H1 (cell line): ENCODE results near the gene GRIK4. TPM values are rescaled to one million over a fixed set of nuclear protein-coding genes. Genes with fewer than 3 reads are reported as not detected.

ENCODE experiments used
- CHD7 ChIP-seq: fragments of 300-600 bp; sonication (generic); IDR thresholded peaks from 2 replicates; pipeline ENCODE4 v1.7.1; 2012; ENCODE audit warnings: low read length, moderate library complexity, mild to moderate bottlenecking, inconsistent platforms; ENCODE audit not compliant: insufficient replicate concordance
- CTBP2 ChIP-seq: IDR thresholded peaks from 2 replicates; pipeline ENCODE4 v1.7.0; 2011; ENCODE audit warnings: borderline replicate concordance, mild to moderate bottlenecking, moderate library complexity, mixed read lengths, low read length; ENCODE audit not compliant: insufficient read depth, insufficient read length
- EP300 ChIP-seq, 2 experiments: IDR thresholded peaks; 1 replicate in 1 of 2; 2 replicates in 1 of 2; pipeline ENCODE4 v1.6.1; 2011 to 2012; ENCODE audit warnings: low read depth in 2 of 2, low read length in 2 of 2, mild to moderate bottlenecking in 2 of 2, borderline replicate concordance in 1 of 2, inconsistent platforms in 1 of 2, moderate library complexity in 1 of 2
- GABPA ChIP-seq: IDR thresholded peaks from 2 replicates; pipeline ENCODE4 v1.6.1; 2011; ENCODE audit warnings: mild to moderate bottlenecking, low read length, moderate library complexity, borderline replicate concordance; ENCODE audit not compliant: insufficient read depth
- JUND ChIP-seq: IDR thresholded peaks from 2 replicates; pipeline ENCODE4 v1.6.1; 2011; ENCODE audit warnings: mild to moderate bottlenecking, improper control_type of control experiment, low read length
- MAFK ChIP-seq: IDR thresholded peaks from 2 replicates; pipeline ENCODE4 v1.6.1; 2012; ENCODE audit warnings: low read depth, mild to moderate bottlenecking, improper control_type of control experiment, low read length
- PHF8 ChIP-seq: fragments of 200-600 bp; sonication (generic); conservative IDR thresholded peaks from 2 replicates; pipeline ENCODE4 v1.7.1; 2012; ENCODE audit warnings: low read depth, mild to moderate bottlenecking, inconsistent platforms, low read length, moderate library complexity
- POLR2AphosphoS5 ChIP-seq: IDR thresholded peaks from 2 replicates; pipeline ENCODE4 v1.6.1; 2011; ENCODE audit warnings: low read depth, low read length
- SRF ChIP-seq: IDR thresholded peaks from 2 replicates; pipeline ENCODE4 v1.6.1; 2011; ENCODE audit warnings: mild to moderate bottlenecking, low read depth, low read length, moderate library complexity
- TCF12 ChIP-seq: IDR thresholded peaks from 2 replicates; pipeline ENCODE4 v1.6.1; 2011; ENCODE audit warnings: low read depth, mild to moderate bottlenecking, low read length
- ZNF274 ChIP-seq: IDR thresholded peaks from 2 replicates; pipeline ENCODE4 v1.7.0; 2012; ENCODE audit warnings: low read length, borderline replicate concordance; ENCODE audit errors: extremely low read depth
- polyA plus RNA-seq, 7 experiments: library from polyadenylated mRNA; depleted of rRNA in 3 of 7; stranded (reverse) in 5 of 7; unstranded in 2 of 7; fragments of >200 nt in 5 of 7; fragments of 200-250 nt in 2 of 7; gene quantifications; 1 replicate in 5 of 7; 2 replicates in 1 of 7; 4 replicates in 1 of 7; pipeline versions ENCODE4 v1.2.1 to v1.2.3, GENCODE V29; 2011 to 2013; ENCODE audit warnings: missing spikeins in 2 of 7, mixed read lengths in 2 of 7
- total RNA-seq: library from RNA; stranded (reverse); fragmentation: NEBNext Ultra II Directional; extraction: Animal tissue kit (Norgen Biotek cat#: 25700); gene quantifications from 2 replicates; pipeline ENCODE4 v1.2.1, GENCODE V29; 2021

Gene GRIK4
- total and polyA plus RNA-seq, 2 of the 8 experiments (the other 6 are each of a cell fraction or from before 2014, with no cell fraction given) = 1.2 to 2.9 TPM

GRCh38 chr11:120635136-120635810, 123.7 kb downstream of the GRIK4 start (continued):
- TF ChIP-seq CHD7 = no peak
- TF ChIP-seq PHF8 = no peak
- no peak for TF ChIP-seq JUND
- no peak for TF ChIP-seq GABPA
- no peak for TF ChIP-seq ZNF274
- no peak for TF ChIP-seq CTBP2
- no peak for TF ChIP-seq EP300 (IDR thresholded peaks at IDR 0.05; ENCODE audit: borderline replicate concordance in 1 of 2, low read depth in 2 of 2, low read length in 2 of 2)
- TF ChIP-seq SRF = no peak
- no peak for TF ChIP-seq MAFK
- no peak for TF ChIP-seq POLR2AphosphoS5
- no peak for TF ChIP-seq TCF12
